Activated T-helper 1 cell treated with anti-CD3 and anti-CD28 coated beads, Interleukin-2, amount 50 U/mL, for 16 hours (primary cell): ENCODE data around the gene SPR.

Experiments used
- DNase-seq, 2 donors: peaks; one replicate each; pipeline ENCODE4 v3.0.0-alpha.2; 2020; ENCODE audit warnings: low read depth in 1 of 2, low spot score in 1 of 2

Gene SPR

DNA sequence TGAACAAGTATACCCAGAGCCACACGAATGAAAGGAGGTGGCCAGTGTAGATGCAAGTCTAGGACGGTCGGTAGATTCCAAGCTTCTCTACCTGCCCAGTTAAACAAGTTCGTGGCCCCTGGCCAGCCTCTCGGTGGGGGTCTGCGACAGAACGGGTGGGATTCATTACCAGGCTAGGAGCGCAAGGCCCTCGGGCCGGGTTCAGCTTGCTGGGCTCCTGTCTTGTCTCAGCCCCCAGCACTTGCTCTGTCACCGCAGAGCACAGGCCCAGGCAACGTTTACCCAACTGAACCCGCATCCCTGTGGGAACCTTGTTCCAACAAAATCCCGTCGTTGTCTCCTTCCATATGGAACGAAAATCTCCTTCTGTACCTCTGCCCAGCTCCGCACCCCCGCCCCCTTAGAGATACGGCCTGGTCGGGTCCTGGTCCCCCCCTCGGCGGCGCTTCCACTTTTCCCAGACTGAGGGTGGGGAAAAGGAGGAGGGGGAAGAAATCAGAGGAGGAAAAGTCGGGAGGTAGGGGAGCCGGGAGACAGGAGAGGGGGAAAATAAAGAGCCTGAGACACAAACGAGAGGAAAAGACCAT, 28.2 kb downstream of the SPR start:
- no peak for DNase-seq

DNA sequence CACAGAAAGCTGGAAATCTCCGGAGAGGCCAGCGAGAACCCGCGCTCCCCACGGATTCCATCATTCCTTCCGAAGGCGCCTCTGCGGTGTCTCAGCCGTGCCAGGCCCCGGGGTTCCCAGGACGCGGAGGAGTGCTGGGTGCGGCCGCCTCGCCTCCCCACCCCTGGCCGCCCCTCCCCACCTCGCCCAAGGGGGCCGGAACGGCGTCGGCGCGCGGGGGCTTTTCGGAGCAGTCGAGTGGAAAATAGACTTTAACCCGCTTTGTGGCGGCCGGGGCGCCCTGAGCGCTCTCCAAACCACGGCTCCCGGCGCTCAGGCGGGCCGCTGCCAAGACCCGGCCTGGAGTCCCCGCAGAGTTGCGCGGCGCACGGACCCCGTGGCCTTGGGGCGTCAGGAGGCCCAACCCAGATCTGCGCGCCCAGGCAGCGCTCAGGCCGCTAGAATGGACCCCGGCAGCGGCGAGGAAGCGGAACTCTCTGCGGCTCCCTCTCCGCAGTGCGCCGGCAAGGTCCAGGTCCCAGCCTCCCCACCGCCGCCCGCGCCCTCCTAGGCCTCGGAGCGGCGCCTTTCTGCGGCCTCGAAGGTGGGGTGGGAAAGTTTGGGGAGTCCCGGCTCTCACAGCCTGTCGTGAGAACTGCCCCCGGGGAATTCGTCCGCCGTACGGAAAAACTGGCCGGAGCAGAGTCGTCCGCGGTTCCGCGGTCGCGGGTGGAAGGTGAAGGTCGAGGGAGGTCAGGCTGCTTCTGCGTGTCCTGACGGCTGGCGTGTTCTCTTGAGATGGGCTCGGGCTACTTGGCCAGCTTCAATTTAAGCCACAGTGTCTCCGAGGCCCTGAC, 28.9 kb downstream of the SPR start:
- DNase-seq, result peak in 1 of 2 donors; percentile 3

DNA sequence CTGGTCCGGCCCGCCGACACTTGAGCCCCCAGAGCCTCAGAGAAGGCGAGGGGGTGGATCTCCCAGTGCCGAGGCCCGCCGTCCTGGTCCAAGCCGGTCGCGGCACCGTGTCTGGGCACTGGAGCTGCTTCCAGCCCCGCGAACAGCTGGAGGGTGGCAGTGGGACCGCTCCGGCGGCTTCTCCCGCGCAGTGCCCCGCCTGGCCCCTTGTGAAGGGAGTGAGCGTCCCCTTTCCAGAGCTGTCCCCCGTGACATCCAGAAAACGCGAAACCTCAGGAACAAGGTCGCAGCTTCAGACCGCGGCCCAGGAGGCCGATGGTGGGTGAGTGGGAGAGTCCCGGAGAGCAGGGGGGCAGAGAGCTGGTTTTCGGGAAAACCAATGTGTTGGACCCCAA, 29.5 kb downstream of the SPR start:
- DNase-seq, result no peak

DNA sequence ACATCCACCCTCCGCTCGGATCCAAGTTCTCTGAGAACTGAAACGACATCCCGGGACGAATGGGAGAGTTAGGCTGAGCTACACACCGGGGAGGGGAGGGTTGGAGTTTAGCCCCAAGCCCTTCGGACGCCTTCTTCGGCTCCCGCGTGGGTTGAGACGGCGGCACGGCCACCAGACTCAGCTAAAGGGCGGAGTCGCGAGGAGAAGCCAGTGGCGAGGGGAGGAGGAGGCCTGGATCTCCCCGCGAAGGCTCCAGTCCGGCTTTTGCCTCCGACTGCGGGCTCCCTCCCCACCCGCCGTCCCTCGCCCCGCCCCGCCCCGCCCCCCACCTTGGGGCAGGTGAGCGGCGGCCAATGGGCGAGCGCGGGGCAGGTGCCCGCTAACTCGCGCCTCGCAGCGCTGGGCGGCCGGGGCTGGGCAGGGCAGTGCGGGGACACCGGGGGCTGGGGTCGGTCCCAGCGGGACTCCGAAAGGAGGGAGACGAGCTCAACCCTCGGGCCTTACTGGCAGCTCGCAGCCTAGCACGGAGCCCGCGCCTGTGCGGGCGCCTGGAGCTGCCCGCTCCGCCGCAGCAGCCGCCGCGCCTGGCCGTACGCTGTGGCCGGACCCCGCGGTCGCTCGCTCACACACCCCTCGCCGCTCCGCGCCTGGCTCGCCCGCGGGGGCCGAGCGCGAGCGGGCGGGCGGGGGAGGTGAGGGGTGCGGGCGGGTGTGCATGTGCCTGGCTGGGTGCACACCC, 30.1 kb downstream of the SPR start, which contains the start of gene EMX1:
EMX1 (plus strand) TSS at position 382 of the 739 bp plus-strand sequence; CDS start at position 716, 334 bp downstream.
- no peak for DNase-seq

DNA sequence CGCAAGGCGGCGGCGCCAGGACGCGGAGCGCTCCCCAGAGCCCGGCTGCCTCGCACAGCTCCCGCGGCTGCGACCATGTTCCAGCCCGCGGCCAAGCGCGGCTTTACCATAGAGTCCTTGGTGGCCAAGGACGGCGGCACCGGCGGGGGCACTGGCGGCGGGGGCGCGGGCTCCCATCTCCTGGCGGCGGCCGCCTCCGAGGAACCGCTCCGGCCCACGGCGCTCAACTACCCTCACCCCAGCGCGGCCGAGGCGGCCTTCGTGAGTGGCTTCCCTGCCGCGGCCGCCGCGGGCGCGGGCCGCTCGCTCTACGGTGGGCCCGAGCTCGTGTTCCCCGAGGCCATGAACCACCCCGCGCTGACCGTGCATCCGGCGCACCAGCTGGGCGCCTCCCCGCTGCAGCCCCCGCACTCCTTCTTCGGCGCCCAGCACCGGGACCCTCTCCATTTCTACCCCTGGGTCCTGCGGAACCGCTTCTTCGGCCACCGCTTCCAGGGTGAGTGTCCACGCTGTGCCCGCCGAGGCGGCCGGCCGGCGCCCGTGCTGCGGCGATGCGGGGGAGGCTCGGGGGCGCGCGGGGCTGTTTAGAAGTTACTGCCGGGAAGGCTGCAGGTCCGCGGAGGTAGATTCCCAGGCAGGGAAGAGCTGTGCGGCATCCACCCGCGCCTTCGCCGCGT, 30.8 kb downstream of the SPR start:
- DNase-seq, result no peak

DNA sequence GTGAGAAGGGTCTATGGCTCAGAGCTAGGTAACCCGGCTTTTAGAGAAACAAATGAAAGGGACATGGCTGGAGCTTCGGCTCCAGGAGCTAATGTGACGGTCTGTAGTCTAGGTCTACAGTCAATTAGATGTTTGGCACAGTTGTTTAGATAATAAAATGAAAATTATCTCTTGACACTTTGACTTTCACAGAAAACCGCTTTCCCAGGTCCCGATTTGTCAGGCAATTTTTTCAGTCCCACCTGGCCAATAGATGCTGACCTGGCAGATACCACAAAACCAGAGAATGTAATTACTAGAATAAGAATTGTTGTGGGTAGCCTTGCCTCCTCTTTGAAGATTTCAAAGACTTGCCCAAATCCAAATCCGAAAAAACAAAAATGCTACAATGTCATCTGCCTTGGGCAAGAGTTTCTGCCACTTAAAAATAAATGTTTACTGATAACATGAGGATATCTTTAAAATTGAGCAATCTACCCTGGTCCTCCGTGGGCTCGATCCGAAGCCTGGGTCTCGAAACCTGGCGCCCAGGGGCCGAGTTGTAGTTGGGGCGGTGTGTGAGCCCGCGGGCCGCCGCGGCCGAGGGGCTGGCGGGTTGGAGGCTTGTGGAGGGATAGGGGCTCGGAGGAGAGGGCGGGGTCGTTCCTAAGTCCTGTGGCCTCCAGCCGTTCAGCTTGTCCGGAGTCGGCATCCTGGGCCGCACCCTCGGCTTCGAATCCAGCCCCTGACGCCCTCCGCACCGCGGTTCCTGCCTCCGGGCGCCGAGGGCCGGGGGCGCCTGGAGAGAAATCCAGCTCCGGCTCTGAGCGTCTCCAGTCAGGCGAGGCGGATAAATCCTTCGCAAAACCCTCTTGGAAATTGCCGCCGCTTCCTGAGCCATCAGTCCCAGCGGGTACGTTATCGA, 32.5 kb downstream of the SPR start:
- DNase-seq, result no peak

DNA sequence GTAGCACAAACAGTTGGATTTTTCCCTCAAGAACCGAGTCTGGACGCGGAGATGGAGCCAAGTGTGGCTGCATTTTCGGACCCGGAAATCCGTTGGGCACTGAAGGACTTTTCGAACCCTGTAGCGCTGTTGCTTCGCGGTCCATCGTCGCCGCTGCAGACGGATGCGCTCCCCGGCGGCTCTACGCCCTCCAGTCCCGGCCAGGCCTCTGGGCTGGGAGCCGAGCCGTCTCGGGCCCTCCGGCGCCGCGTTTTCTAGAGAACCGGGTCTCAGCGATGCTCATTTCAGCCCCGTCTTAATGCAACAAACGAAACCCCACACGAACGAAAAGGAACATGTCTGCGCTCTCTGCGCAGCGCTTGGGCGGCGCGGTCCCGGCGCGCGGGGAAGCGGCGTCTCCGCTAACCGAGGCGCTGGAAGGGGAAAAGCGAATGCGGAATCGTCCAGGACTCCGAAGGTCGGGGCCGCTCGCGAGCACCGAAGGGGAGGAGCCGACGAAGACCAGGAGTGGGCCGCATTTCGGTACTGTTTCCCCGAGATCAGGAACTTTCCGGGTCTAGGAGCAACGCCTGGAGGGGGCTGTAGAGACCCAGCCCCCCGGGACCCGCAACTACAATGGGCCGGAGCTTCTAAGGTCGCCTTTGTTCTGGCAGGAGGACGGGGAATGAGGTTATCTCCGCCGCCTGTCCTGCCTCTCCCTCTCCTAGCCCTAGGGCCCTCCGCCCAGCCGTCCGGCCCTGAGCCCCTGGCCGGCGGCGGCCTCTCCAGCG, 33.3 kb downstream of the SPR start:
- DNase-seq, result no peak

DNA sequence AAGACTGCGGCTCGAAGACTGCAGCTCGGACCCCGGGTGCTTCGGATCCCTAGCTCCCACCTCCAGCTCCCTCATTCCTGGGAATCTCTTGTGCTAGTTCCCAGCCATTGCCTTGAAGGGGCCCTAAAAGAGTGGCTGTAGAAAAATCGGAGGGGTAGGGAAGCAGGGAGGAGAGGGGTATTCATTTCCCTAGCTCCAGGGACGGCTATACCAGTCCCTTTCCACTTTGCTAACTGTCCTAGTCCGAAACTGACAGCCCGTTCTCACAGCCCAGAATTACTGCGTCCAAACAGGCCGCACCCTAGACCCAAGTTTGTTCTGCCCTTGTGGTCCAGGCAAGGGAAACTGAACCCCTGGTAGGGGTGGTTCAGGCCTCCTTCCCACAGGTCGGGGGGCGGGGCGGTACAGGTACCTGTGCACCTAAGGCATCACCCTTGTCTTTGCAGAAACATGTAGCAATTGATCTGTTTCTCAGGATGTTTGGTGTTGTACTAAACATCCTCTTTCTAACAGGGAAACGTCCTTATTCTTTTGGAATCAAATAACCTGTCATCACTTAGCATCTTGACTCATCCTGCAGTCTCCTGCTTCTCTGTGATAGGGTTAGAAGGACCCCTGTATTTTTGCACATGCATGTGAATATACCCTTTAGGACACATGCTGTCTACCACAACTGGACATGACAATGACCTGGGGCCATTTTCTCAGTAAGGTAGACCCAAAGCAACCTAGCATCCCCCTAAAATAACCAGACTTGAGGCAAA, 34.1 kb downstream of the SPR start:
- no peak for DNase-seq

DNA sequence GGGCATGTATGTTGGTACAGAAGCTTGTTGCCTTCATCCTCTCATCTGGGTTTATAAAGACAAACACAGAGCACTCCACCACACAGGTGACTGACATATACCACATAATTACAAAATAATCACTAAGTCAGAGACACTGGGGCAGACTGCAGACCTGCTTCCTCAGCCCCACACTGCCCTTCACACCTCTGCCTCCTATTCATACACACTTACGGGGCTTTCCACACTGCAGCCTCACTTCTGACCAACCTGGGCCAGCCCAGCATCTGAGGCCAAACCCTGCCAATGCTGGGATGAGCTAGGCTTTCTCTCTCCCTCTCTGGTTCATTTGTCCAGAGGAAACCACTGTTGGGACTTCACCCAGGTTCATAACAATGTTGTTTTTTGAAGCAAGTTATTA, 34.6 kb downstream of the SPR start:
- no peak for DNase-seq

DNA sequence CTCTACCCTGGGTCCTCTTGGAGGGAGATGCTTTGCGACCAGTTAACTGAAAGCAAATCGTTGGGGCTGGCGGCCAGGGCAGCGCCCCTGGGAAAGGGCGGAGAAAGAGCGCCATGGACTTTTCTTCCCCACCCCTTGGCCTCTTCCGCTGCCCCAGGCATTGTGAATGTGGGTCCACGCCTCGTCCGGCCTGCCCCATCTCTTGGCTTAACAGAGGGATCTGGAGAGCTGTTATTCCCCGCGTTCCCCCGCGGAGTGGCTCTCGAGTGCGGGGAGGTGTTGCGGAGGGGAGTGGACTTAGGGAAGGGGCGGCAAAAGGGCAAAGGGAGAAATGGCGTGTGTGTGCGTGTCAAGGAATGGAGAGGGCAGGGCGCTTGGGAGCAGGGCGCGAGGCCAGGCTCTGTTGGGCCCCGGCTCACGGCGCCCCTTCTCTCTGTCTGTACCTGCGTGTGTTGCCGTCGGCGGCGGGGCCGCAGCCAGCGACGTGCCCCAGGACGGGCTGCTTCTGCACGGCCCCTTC, 36.7 kb downstream of the SPR start:
- no peak for DNase-seq

DNA sequence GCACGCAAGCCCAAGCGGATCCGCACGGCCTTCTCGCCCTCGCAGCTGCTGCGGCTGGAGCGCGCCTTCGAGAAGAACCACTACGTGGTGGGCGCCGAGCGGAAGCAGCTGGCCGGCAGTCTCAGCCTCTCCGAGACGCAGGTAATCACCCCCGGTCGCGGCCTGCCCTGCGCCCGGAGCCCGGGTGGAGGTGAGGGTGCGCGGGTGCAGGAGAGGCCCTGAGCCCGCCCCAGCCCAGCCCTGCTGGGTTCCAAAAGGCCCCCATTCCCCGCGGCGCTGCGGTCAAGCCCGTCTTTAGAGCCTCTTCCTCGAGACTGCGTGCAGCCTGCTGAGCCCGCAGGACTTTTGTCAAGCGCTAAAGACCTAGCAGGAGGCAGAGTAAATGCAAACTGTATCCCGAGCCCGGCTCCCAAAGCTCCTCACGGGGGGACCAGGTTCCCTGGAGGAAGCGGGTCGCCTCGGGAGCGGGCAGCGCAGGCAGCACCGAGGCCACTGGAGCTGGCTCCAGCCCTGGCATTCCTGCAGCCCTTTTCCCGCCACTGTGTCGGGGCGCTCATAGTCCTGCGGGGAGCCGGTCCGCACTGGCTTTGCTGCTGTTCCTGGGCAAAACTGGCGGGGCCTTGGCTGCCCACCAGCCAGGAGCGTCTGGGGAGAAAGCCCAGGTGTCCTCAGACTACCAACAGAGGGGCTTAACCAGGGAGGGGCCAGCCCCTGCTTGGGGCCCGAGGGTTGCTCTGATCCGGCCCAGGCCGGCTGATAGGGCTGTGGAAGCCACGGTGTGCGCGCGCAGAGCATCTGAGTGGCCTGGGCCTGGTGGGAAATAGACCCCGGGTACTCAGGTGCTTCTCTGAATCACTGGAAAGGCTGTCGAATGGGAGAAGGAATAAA, 37.4 kb downstream of the SPR start:
- no peak for DNase-seq

DNA sequence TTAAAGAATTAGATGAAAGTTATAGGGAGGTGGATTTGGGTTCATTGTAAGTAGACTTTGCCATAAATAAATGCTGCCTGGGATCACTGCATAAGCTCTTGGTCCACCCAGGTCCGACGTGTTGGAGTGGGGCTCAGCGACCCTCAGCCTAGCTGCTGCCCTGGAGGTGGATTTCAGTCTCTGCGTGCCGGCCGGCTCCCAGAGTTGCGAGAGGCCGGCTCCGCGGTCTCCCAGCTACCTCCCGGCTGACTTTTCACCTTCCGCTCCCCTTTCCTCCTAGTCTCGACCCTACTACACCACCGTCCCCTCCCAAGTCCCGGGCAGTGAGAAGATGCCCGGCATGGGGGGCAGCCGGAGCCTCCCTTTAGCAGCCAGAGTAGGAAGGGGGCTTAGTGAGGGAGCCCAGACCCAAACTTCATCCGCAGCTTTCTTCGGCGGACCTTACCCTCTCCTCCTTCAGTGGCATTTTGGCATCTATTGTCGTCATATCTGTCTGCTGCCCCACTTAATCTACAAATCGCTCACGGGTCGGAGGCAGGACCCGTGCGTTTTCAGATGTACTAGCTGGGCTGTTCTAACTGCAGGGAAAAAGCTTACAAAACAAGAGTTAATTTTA, 38.2 kb downstream of the SPR start:
- no peak for DNase-seq

DNA sequence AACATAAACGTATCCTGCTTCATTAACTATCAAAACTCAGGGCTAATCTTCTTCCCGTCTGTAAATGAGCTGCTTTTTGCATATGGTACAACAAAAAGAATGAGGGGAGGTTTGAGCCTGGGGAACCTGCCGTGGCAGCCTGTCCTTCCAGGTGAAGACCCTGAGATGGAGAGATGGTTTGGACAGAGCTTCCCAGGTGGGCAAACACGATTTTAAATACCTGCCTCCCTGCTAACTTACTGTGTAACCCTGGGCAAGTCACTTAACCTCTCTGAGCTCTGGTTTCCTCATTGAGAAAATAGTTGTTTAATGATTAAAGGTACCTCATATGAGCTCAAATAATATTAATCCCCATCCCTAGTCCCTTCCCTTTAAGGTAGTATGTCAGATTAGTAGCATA, 39.2 kb downstream of the SPR start:
- no peak for DNase-seq

DNA sequence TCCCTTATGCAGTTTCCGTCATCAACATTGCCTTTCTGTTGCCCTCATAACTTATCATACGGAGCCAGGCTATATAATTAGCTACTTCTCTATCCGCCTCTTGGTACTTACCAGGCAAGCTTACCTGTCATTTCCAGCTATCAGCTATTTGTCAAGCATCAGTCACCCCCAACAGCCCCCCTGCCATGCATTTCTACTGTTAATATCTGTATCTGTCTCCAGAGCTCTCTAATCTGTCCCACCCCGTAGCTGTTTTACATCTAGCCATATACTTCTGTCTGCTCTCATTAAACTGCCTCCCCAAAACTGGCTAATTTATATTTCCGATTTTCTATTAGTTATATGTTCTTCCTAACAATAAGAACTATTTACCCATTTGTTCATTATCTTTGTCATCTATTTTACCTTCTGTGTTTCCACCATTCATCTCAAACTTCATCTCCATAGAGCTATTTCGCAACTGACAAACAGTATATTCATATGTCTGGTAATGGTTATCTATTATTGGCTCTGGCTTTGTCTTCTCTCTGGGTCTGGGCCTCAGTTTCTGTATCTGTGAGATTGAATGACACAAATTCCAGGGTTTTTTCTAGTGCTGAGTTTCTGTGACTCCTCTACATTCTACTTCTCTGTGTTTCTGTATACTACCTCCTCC, 39.7 kb downstream of the SPR start:
- no peak for DNase-seq

DNA sequence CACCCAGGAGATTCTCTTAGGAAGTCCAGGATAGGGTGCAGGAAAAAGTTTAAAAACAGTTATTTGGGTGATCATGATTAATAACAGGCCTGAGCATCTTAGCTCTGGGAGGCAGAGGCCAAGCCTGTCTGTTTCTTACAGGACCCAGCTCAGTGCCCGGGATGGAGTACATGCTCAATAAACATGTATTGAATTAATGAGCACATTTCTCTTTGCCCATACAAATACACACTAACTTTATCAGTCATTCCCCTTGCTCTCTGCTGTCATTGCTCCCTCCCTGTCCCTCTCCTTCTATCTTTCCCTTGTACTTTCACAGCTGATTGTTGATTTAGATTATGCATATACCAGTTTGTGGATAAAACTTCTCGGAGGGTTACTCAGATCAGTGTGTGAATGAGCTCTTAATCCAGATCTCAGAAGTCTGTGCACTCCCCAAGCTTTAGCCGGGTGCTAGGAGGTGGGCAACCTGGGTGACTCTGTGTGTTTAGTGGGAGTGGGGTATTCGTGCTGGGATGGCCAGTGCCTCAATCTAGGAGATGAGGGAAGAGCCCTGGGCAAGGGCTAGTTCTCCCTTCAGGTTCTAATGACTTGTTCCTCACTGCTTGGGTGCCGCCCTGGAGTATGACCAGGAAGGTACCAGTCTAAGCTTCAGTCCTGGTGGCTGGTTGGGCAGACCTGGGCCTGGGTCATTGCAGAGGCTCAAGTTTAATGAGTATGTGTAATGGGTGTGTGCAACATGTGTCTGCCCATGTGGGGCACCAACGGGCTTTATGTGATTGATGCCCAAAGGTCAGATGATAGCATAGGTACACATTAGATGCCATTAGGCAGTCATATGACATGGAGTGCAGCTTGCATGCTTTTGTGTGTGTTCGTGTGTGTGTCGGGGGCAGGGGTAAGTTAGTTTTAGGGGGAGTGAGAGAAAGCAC, 40.7 kb downstream of the SPR start:
- no peak for DNase-seq

DNA sequence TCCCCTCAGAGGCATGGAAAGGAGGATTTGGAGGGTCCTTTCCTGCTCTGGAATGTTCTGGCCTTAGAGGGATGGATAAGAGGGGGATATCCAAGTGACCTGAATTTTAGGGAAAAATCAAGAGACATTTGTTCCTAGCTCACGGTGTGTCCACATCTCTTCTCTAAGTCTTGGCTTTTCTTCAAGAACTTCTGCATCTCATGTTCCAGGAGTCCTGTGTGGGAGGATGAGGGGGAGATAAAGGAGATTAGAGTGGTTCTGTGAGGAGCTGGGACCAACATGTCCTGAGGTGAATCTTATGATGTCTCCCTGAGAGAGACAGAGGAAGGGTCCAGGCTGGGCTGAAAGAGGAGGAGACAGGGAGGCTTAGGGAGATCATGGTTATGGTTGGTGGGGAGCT, 41.8 kb downstream of the SPR start:
- no peak for DNase-seq
